Measurements from ENCODE around the gene PRR4.

- TF ChIP-seq CTCF (IDR thresholded peaks at IDR 0.05 in 4 of 5, conservative IDR thresholded peaks at IDR 0.05 in 1 of 5) (no peak), POLR2A (IDR thresholded peaks at IDR 0.05) (no peak)
Measured at GRCh38 chr12:10811883-10812536, 37.3 kb downstream of the PRR4 start.

Data from gastrocnemius medialis (tissue), 4 donors.